ENCODE data around the gene TUBG2.

GRCh38 chr17:42695500-42695899 is 36.4 kb downstream of the TUBG2 start:
- TF ChIP-seq, protein P1, sequence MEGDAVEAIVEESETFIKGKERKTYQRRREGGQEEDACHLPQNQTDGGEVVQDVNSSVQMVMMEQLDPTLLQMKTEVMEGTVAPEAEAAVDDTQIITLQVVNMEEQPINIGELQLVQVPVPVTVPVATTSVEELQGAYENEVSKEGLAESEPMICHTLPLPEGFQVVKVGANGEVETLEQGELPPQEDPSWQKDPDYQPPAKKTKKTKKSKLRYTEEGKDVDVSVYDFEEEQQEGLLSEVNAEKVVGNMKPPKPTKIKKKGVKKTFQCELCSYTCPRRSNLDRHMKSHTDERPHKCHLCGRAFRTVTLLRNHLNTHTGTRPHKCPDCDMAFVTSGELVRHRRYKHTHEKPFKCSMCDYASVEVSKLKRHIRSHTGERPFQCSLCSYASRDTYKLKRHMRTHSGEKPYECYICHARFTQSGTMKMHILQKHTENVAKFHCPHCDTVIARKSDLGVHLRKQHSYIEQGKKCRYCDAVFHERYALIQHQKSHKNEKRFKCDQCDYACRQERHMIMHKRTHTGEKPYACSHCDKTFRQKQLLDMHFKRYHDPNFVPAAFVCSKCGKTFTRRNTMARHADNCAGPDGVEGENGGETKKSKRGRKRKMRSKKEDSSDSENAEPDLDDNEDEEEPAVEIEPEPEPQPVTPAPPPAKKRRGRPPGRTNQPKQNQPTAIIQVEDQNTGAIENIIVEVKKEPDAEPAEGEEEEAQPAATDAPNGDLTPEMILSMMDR (IDR thresholded peaks at IDR 0.05): no peak
- TF ChIP-seq POLR2A (IDR thresholded peaks at IDR 0.05): no peak
